ENCODE measurements around the gene POLR2B.
"Not testable (repeated sequence)": the region's sequence is repeated elsewhere in the genome, so short reads cannot be mapped to it uniquely, and the experiment has no call there.

Gene POLR2B

GRCh38 chr4:56990109-56990905, 11.6 kb downstream of the POLR2B start:
- DNase-seq, result no peak

GRCh38 chr4:56995525-56995924, 16.8 kb downstream of the POLR2B start:
- DNase-seq, result no peak

DNA sequence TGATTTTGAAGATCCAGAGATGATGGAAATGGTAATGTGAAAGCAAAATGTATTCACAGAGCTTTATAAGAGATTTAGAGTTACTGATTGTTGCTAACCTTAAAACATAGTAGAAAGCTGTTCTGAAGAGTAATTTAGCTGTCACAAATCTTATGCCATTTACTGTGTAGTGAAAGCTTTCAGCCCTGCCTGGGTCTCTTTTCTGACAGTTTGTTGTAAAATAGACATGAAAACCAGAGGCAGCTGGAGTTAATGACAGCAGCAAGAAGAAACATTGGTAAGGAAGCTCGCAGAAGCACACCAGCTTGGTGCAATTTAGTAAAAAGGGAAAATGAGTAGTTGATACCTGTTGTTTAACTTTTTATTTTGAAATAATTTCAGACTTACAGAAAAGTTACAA, 21.1 kb downstream of the POLR2B start:
- no peak for DNase-seq

- DNase-seq, result no peak
Observed at GRCh38 chr4:57013543-57014120, 34.9 kb downstream of the POLR2B start.

DNA sequence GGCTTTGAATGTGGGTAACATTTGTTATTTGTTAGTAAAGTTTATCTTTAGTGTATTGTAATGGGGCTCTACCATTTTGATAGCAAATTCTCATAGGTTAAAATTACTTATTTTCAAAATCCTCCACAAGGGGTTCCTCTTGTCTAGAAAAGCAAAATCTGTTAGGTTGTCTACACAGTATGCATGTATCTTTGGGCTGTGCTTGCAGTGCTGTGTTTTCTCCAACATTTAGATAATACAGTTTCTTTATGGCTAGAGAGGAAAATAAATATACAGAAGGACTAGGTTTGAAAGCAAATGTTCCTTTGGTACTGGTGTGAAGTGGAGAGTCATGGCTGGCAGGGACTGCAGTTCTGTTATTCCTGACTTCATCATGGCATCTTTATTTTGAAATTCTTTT, 40.3 kb downstream of the POLR2B start:
- DNase-seq, result no peak

- DNase-seq, result no peak
Observed at GRCh38 chr4:57020467-57021101, 41.9 kb downstream of the POLR2B start.

GRCh38 chr4:57023104-57023503, 44.4 kb downstream of the POLR2B start:
- DNase-seq, result no peak

DNA sequence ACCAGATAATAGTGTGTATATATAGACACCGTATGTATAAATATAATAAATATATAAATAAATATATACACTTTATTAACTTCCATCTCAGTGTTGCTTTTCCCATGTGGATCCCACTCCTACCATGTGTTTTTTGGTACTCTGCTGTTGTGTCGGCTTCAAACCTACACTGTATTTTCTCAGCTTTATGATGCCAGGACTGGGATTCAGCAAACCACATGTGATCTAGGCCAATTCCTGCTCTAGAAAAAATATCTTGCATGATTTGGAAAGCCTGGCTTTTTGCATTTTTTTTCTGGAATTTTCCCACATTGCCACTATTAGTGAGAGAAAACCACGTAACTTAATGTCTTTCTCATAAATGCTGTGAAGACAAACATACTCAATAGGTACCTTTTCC, 55.8 kb downstream of the POLR2B start:
- DNase-seq, result no peak

- no peak for DNase-seq
Observed at GRCh38 chr4:57037982-57038604, 59.4 kb downstream of the POLR2B start.

DNA sequence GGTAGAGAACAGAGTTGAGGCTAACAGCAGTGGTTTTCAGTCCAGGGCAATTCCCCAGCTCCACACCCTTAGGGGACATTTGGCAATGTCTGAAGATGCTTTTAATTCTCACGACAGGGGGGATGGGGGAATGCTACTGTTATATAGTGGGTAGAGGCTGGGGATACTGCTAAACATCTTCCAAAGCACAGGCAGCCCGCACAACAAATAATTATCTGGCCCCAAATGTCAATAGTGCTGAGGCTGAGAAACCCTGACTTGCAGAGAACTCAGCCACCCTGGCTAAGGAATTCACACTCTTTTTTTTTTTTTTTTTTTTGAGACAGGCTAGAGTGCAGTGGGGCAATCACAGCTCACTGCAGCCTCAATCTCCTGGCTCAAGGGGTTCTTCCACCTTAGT, 60.6 kb downstream of the POLR2B start:
- DNase-seq, result no peak

DNA sequence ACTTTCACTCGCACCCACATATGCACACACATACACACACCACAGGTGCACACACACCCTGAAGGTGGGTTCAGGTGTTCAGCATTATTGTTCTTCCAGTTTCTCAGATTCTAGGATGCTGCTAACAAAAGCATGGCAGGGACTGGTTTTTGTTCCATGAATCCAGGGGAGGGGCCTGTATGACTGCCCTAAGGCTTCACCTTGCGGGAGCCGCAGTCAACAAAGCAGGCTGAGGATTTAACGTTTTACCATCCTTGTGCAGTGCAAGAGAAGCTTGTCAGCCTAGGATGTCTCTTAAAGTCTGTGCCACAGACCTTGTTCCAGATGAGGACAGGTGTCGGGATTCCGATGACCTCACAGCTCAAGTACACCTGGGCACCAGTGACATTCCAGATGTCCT, 61.8 kb downstream of the POLR2B start:
- DNase-seq, result no peak

DNA sequence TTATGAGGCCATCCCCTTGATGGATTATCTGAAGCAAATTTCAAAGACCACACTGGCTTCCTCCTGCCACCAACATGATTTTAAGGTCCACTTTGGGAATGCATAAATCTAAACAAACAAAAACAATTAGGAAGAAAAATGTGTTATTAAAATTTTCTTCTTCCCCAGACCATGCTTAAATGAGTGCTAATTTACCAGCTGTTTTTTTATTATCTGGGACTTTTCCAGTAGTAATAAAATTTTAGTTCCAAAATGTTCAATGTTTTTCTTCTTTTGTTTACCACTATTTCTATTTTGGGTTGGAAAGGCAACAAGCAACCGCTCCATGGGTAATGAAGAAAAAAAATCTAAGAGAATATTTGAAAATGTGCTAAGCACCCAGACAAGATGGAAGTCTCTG, 62.3 kb downstream of the POLR2B start:
- no peak for DNase-seq

GRCh38 chr4:57042711-57043169, 64.0 kb downstream of the POLR2B start:
- no peak for DNase-seq

GRCh38 chr4:57043347-57044251, 64.9 kb downstream of the POLR2B start:
- no peak for DNase-seq

GRCh38 chr4:57044279-57044678, 65.6 kb downstream of the POLR2B start:
- no peak for DNase-seq

DNA sequence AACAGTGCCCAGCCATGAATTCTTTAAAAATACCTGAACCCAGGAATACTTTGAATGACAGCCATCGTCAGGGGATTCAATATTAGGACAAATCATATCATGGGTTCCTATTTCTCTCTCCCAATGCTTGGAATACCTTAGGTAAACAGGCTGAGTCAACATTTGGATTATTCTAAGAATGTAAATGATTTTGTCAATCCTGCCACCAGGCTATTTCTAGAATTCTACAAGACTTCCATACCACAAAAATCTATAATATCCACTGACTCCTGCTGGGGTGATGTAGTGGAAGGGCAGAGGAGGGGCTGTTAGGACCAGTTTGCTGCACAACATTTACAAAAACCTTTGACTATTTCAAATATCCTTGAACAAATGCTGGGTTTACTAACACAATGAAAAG, 66.3 kb downstream of the POLR2B start:
- DNase-seq, result no peak

DNA sequence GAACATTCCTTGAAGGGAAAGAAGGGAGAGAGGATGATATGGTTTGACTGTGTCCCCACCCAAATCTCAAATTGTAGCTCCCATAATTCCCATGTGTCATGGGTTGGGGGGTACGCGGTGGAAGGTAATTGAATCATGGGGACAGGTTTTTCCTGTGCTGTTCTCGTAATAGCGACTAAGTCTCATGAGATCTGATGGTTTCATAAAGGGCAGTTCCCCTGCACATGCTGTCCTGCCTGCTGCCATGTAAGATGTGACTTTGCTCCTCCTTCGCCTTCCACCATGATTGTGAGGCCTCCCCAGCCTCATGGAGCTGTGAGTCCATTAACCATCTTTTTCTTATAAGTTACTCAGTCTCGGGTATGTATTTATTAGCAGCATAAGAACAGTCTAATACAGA, 68.3 kb downstream of the POLR2B start:
- not testable (repeated sequence) for DNase-seq

DNA sequence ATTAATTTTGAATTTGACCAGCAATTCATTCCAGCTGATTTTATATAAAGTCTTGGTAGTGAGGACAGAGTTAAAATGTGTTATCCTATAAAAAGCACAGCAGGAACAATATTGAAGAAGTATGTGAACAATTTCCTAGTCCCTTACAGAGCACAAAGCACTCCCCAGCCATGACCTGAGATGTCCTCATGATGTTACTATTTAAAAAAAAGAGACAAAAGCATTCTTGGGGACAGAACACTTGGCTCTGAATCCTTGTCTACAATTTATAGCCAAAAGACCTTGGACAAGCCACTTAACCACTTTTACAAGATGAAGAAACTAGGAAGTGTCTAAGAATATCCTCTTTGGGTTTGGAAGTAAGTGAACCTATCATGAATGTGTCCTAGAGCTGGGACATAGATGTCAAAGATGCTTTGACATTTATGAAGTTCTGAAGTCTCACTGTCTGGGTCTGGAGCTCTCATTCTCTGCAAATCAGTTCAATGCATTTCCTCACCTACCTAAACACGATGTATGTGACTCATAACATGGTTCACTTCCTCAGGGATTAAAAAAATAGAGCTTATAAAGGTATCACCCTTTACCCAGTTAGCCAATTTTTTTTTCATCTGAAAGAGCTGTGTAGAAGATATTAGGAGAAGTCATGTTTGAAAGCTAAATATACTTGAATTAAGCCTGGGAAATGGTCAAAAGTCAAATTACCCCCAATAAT, 70.1 kb downstream of the POLR2B start:
- no peak for DNase-seq

DNA sequence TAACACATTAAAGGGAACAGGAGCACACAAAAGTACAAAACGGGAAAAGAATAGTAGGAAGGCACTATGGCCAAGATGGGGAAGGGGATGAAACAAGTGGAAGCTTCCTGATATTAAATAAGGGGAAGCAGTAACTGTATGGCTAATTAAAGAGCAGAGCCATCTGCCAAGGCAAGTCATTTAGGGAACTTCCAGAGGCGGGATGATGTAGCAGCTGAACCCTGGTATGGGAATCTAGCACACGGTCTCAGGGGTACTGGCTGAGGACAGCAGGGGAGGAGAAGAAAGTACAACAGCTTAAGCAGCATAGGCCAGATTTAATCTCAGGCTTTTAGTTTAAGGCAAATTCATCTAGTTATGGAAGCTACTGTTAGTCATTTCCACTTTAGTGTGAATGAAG, 72.4 kb downstream of the POLR2B start:
- no peak for DNase-seq

GRCh38 chr4:57051524-57051923, 72.8 kb downstream of the POLR2B start:
- DNase-seq, result no peak

DNA sequence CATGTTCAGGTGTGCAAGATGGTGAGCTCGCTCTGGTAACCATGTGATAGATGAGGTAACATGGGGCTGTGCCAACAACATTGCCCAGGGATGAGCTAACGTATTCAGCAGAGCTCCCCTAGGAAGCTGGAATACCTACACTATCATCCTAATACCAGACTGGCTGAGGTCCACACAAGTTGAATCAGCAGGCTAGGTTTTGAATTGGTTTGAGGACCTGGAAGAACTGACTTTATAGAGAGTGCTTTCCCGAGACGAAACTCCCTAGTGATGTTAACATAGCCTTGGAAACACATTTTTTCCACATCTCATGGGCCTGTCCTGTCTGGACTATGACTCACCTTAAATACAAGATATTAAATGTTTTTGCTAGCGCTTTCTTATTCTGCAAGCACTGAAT, 74.8 kb downstream of the POLR2B start:
- no peak for DNase-seq

DNA sequence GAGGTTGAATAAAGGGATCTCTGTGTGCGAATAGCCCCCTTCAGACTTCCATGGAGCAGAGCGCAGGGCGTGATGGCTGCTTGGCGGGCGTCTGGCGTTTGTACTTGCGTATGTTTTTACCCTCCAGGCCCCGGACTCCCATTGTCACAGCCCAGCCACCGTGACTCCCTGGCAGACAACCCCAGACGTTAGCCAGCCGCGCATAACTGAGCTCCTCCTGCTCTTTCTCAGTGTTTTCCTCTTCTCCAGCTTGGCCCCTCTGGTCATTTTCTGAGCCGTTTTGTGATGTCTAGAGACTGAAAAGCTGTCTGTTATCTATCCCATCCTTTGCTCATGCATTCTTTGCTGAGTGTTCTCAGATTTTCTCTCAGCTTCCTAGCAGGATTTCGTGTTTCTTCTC, 77.2 kb downstream of the POLR2B start:
- no peak for DNase-seq
